Measurements from ENCODE around the gene RANBP3. TPM values are rescaled to one million over a fixed set of nuclear protein-coding genes. Genes with fewer than 3 reads are reported as not detected.
"Not testable (repeated sequence)": the region's sequence is repeated elsewhere in the genome, so short reads cannot be mapped to it uniquely, and the experiment has no call there.

RANBP3 gene
- total RNA-seq, 2 experiments from 2014 or later, result 82.2 to 93.6 TPM

DNA sequence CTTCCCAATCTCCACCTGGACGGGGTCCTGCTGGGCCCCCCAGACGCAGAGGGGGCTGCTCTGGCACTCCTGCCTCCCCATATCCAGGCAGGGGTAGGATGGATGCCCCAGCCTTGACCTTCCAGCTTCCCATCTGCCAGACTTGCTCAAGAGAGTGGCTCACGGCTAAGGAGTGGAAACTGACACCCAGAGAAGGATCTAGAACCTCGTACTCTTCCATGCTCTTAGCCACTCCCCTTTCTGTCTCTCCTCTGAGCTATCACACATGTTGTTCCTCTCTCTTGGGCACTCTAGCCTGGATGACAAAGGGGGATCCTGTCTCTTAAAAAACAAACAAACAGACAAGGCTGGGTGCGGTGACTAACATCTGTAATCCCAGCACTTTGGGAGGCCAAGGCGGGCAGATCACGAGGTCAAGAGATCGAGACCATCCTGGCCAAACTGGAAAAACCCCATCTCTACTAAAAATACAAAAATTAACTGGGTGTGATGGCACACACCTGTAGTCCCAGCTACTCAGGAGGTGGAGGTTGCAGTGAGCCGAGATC is 95.4 kb downstream of the RANBP3 start:
- CTCF ChIA-PET, result no interaction called here
- Mint-ChIP-seq H3K4me3 (no peak overlapping the region), H3K4me1 (ENCODE audit: low read depth) (no peaks in the 10 kb centered on the region), H3K9me3 (ENCODE audit: insufficient read depth) (no peaks in the 10 kb centered on the region), H3K36me3 (ENCODE audit: low read depth) (no peaks in the 10 kb centered on the region), H3K27ac (no peak overlapping the region), H3K27me3 (ENCODE audit: low read depth) (peaks cover 5% of the 10 kb centered on the region)
- POLR2A ChIA-PET, result no interaction called here
- DNase-seq (no peak), ATAC-seq (no peak)

DNA sequence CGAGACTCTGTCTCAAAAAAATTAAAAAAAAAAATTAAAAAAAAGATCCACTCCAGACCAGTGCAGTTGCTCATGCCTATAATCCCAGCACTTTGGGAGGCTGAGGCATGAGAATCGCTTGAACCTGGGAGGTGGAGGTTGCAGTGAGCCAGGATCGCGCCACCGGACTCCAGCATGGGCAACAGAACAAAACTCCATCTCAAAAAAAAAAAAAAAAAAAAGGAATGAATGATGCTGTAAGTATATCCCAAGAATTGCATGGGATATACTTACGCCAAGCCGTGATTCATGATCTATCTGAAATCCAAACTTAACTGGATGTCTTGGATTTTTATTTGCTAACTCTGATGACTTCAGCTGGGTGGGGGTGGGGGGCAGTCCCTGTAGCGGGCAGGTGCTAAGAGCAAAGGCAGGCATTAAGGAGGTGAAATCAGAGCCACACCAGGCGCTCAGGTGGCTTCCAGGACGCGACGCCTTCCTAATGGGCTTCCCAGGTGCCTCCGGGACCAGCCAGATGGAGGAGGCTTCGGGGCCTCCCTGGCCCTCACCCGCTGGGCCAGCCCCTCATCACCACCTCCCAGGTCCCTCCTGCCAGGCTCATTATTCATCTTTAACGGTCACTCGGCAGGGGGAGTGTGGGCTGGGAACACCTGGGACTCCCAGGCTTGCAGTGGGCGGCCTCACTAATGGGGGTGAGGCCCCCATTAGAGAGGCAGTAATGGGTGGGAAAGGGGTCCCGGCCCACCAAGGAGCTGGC is 96.2 kb downstream of the RANBP3 start:
- Mint-ChIP-seq H3K27me3 (ENCODE audit: low read depth) (peaks cover 5% of the 10 kb centered on the region), H3K36me3 (ENCODE audit: low read depth) (no peaks in the 10 kb centered on the region), H3K27ac (no peak overlapping the region), H3K4me3 (no peak overlapping the region), H3K9me3 (ENCODE audit: insufficient read depth) (no peaks in the 10 kb centered on the region), H3K4me1 (ENCODE audit: low read depth) (no peaks in the 10 kb centered on the region)
- ChIA-PET POLR2A (no interaction called here), CTCF (no interaction called here)
- ATAC-seq (no peak), DNase-seq (no peak)

DNA sequence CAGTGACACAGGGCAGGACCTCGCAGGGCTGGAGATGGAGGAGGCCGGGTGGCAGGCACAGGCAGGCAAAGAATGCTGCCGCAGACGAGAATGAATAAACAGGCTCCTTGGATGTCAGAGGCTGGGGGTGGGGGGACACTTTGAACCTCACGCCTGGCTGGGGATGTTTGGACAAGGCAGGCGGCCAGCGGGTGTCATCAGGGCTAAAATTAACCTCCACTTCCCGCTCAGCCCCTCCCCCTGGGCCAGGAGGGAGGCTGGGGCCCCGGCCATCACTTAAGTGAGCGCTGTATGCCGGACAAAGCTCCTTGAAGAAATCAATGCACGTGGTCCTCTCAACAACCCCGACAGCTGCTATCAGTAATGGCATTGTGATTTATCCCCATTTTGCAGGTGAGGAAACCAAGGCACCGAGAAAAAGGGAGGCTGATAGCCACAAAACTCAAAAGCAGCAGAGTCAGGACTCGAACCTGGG is 97.3 kb downstream of the RANBP3 start:
- ATAC-seq (no peak), DNase-seq (no peak)
- no peaks in the 10 kb centered on the region for H3K9me3 Mint-ChIP-seq (ENCODE audit: insufficient read depth)
- ChIA-PET CTCF (no interaction called here), POLR2A (no interaction called here)
- no peaks in the 10 kb centered on the region for H3K36me3 Mint-ChIP-seq (ENCODE audit: low read depth)
- H3K4me1 Mint-ChIP-seq (ENCODE audit: low read depth), result no peaks in the 10 kb centered on the region
- no peak overlapping the region for H3K4me3 Mint-ChIP-seq
- no peak overlapping the region for H3K27ac Mint-ChIP-seq
- H3K27me3 Mint-ChIP-seq (ENCODE audit: low read depth), result peaks cover 5% of the 10 kb centered on the region

DNA sequence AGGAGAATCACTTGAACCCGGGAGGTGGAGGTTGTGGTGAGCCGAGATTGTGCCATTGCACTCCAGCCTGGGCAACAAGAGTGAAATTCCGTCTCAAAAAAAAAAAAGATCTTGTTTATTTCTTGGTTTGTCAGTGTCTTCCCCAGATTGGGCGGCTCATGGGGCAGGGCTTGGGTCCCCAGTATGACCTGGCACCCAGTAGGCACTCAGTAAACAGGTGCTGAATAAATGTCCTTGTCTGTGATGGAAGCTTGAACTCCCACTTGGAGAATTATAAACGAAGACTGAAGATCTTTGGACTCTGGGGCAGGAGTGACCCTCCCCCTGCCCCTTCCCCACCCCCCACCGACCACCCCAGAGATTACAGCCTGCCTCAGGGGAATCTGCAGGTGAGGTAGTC is 97.7 kb downstream of the RANBP3 start:
- ChIA-PET CTCF (no interaction called here), POLR2A (no interaction called here)
- peaks cover 1% of the 10 kb centered on the region for H3K4me1 Mint-ChIP-seq (ENCODE audit: low read depth)
- H3K27ac Mint-ChIP-seq, result no peak overlapping the region
- no peaks in the 10 kb centered on the region for H3K9me3 Mint-ChIP-seq (ENCODE audit: insufficient read depth)
- no peaks in the 10 kb centered on the region for H3K36me3 Mint-ChIP-seq (ENCODE audit: low read depth)
- H3K4me3 Mint-ChIP-seq, result no peak overlapping the region
- H3K27me3 Mint-ChIP-seq (ENCODE audit: low read depth), result peaks cover 5% of the 10 kb centered on the region
- ATAC-seq (no peak), DNase-seq (no peak)

DNA sequence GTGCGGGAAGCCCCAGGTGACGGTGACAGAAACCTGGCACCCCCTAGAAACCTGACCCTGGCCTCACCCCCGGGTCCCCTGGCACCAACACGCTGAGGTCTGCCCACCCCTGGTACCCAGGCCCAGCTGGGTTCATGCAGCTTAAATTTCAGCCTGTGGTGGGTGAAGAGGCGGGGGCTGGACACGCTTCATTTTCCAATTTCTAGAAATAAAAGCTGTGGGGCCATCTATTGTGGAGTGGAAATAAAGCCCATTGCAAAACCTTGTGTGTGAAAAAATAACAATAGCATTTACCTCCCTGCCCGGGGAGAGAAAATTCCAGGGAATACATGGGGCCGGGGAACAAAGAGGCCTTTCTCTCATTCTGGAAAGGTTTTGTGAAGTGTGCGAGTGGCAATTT is 100.1 kb downstream of the RANBP3 start:
- ChIA-PET POLR2A (no interaction called here), CTCF (no interaction called here)
- Mint-ChIP-seq H3K27ac (no peak overlapping the region), H3K9me3 (ENCODE audit: insufficient read depth) (no peaks in the 10 kb centered on the region), H3K4me1 (ENCODE audit: low read depth) (peaks cover 3% of the 10 kb centered on the region), H3K27me3 (ENCODE audit: low read depth) (peaks cover 5% of the 10 kb centered on the region), H3K36me3 (ENCODE audit: low read depth) (no peaks in the 10 kb centered on the region), H3K4me3 (no peak overlapping the region)
- no peak for DNase-seq
- no peak for ATAC-seq

DNA sequence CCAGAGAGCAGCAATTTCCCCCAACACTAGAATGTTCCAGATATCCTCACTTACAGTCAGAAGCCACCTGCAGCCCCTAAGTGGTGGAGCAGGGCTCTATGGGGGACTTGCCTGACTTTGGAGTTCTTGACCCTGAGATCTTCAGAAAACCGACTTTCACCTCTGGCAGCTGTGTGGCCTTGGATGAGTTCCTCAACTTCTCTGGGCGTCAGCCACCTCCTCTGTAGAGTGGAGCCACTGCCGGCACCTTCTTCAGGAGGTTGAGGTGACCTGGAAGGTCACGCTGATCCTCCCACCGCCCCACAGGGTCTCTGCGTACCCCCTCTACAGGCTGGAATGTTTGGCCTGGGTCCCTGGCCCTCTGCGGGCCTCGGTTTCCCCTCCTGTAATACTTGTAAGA is 100.5 kb downstream of the RANBP3 start:
- Mint-ChIP-seq H3K4me3 (no peak overlapping the region), H3K27ac (no peak overlapping the region), H3K36me3 (ENCODE audit: low read depth) (no peaks in the 10 kb centered on the region), H3K9me3 (ENCODE audit: insufficient read depth) (no peaks in the 10 kb centered on the region), H3K27me3 (ENCODE audit: low read depth) (peaks cover 3% of the 10 kb centered on the region), H3K4me1 (ENCODE audit: low read depth) (peaks cover 3% of the 10 kb centered on the region)
- ChIA-PET CTCF (no interaction called here), POLR2A (no interaction called here)
- DNase-seq (no peak), ATAC-seq (no peak)

DNA sequence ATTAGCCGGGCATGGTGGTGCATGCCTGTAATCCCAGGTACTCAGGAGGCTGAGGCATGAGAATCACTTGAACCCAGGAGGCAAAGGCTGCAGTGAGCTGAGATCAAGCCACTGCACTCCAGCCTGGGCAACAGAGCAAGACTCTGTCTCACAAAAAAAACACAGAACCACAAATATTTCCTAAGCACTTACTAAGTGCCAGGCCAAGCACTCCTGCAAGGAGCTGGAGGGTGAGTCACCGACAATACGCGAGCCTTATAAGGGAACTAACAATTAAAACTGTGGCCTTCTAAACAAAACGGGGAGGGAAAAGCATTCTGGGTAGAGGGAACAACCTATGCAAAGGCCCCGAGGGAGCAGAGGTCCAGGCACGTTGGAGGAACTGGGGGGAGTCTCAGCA is 103.4 kb downstream of the RANBP3 start:
- H3K9me3 Mint-ChIP-seq (ENCODE audit: insufficient read depth); DNase-seq; H3K4me1 Mint-ChIP-seq (ENCODE audit: low read depth); CTCF ChIA-PET; ATAC-seq; H3K36me3 Mint-ChIP-seq (ENCODE audit: low read depth); H3K4me3 Mint-ChIP-seq; H3K27me3 Mint-ChIP-seq (ENCODE audit: low read depth); H3K27ac Mint-ChIP-seq: not testable (repeated sequence)
- POLR2A ChIA-PET, result interaction anchor here (0.6 kb wide), 1 partner anchor 898 kb away, joined by 4 read pairs; no protein-coding TSS in a partner anchor

DNA sequence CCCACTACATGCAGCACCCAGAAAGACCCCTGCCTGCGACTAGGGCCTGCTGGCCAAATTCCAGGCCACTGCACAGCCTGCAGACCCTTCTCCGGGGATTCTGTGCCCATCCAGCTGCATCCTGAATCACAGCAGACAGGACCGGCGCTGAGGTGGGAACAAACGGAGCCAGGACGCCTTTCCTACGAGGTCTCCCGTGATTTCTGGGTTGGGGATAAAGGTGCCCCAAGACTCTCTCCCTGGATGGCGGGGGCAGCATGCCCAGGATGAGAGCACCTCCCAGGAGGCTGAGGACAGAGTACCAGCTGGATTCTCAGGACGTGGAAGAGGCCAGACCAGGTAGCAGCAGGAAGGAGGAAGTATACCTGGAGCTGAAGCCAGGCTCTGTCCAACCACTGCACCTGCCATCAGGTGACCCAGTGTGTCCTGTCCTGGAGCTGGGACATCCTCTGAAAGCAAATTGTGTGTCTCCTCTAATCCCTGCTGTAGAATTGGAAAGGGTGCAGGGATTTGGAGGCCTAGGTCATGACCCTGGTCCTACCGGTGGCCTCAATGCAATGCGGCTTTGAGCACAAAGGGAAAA is 104.2 kb downstream of the RANBP3 start:
- POLR2A ChIA-PET, result no interaction called here
- DNase-seq (no peak), ATAC-seq (no peak)
- CTCF ChIA-PET, result no interaction called here
- Mint-ChIP-seq H3K4me3 (no peak overlapping the region), H3K27ac (no peak overlapping the region), H3K36me3 (ENCODE audit: low read depth) (no peaks in the 10 kb centered on the region), H3K4me1 (ENCODE audit: low read depth) (peaks cover 3% of the 10 kb centered on the region), H3K9me3 (ENCODE audit: insufficient read depth) (no peaks in the 10 kb centered on the region), H3K27me3 (ENCODE audit: low read depth) (no peaks in the 10 kb centered on the region)

DNA sequence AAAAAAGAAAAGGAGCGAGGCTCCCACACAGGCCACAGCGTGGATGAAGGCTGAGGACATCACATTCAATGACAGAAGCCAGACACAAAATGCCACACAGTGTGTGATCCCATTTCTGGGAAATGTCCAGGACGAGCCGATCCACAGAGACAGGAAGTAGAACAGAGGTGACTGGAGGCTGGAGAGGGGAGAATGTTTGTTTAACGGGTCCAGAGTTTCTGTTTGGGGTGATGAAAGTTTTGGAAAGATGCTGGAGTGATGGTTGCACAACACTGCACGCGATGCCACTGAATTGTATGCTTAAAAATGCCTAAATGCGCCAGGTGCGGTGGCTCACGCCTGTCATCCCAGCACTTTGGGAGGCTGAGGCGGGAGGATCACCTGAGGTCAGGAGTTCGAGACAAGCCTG is 107.0 kb downstream of the RANBP3 start:
- Mint-ChIP-seq H3K4me3 (no peak overlapping the region), H3K27me3 (ENCODE audit: low read depth) (no peaks in the 10 kb centered on the region), H3K27ac (no peak overlapping the region), H3K9me3 (ENCODE audit: insufficient read depth) (no peaks in the 10 kb centered on the region), H3K4me1 (ENCODE audit: low read depth) (peaks cover 3% of the 10 kb centered on the region), H3K36me3 (ENCODE audit: low read depth) (no peaks in the 10 kb centered on the region)
- DNase-seq (no peak), ATAC-seq (no peak)
- ChIA-PET CTCF (no interaction called here), POLR2A (no interaction called here)

DNA sequence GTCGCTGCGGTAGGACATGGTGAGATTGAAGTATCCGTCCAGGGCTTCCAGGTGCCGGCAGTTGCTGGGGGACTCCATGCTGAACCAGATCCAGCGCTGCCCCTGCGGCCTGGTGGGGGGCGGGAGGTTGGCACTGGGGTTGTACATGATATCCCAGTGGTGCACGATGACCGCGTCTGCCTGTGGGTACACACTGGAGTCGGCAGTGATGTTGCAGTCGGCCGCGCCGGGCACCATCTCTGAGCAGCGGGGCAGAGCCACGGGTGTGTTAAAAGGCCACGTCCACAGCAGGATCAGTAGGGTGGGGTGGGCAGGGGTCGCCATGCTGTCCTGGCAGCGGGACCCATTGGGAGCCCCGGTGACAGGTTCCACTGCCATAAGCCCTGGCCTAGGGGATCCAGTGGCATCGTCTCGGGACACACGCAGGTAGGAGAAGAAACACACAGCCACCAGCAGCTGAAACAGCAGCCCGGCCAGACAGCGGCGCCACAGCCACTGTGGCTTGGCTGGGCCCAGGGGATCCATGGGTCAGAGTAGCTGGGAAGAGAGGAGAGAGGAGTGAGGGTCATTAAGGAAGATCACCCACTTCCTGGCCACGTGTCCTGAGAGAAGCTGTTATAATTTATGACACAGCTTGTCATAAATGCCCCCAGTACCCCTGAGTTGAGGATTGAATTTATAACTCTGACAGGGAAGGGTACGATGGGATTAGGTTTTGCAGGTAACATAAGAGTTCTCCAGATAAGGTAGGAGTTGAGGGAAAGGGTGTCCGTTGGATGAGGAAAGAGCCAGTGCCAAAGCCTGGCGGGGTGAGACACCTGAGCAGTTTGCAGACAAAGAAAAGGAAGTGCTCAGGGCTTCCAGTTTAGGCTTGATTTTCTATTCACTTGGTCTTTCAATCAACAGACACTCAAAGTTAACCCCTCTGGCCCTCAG is 110.5 kb downstream of the RANBP3 start:
- ChIA-PET CTCF (no interaction called here), POLR2A (no interaction called here)
- no peak overlapping the region for H3K4me3 Mint-ChIP-seq
- ATAC-seq, result no peak
- DNase-seq, result no peak
- H3K27ac Mint-ChIP-seq, result no peak overlapping the region
- no peaks in the 10 kb centered on the region for H3K27me3 Mint-ChIP-seq (ENCODE audit: low read depth)
- H3K4me1 Mint-ChIP-seq (ENCODE audit: low read depth), result no peaks in the 10 kb centered on the region
- H3K9me3 Mint-ChIP-seq (ENCODE audit: insufficient read depth), result no peaks in the 10 kb centered on the region
- H3K36me3 Mint-ChIP-seq (ENCODE audit: low read depth), result no peaks in the 10 kb centered on the region
